Fibroblast of villous mesenchyme (primary cell): ENCODE measurements around the gene STPG1. TPM values are rescaled to one million over a fixed set of nuclear protein-coding genes. Genes with fewer than 3 reads are reported as not detected.

ENCODE experiments used
- DNase-seq: peaks from one replicate; pipeline ENCODE4 v3.0.0-alpha.2; 2010; ENCODE audit warnings: low read depth
- H3K4me3 ChIP-seq: 2 replicates; pipeline ENCODE4 v1.5.1; 2011; ENCODE audit warnings: low read depth, mild to moderate bottlenecking, low read length
- CTCF ChIP-seq: IDR thresholded peaks from 2 replicates; pipeline ENCODE4 v1.5.1; 2012; ENCODE audit warnings: low read depth, mild to moderate bottlenecking, low read length; ENCODE audit not compliant: insufficient read depth
- total RNA-seq: library from RNA; depleted of rRNA; stranded (reverse); fragments of >200 nt; gene quantifications from 2 replicates; pipeline ENCODE4 v1.2.3, GENCODE V29; 2012

The STPG1 gene
- total RNA-seq, 1 donor, result 9.9 TPM

GRCh38 chr1:24427545-24427862, 13.9 kb upstream of the STPG1 start:
- no peak for DNase-seq
- no peak for TF ChIP-seq CTCF
- no peak overlapping the region for H3K4me3 ChIP-seq

- DNase-seq, result no peak
- no peak overlapping the region for H3K4me3 ChIP-seq
- TF ChIP-seq CTCF, result no peak
Observed at GRCh38 chr1:24426744-24427544, 13.4 kb upstream of the STPG1 start.

- DNase-seq, result no peak
- TF ChIP-seq CTCF, result no peak
- H3K4me3 ChIP-seq, result no peak overlapping the region
Observed at GRCh38 chr1:24425922-24426321, 12.3 kb upstream of the STPG1 start.

- no peak for TF ChIP-seq CTCF
- no peak overlapping the region for H3K4me3 ChIP-seq
- no peak for DNase-seq
Observed at GRCh38 chr1:24425441-24425840, 11.9 kb upstream of the STPG1 start.

- H3K4me3 ChIP-seq, result no peak overlapping the region
- no peak for TF ChIP-seq CTCF
- DNase-seq, result no peak
Observed at GRCh38 chr1:24424990-24425389, 11.4 kb upstream of the STPG1 start.

- DNase-seq, result no peak
- H3K4me3 ChIP-seq, result no peak overlapping the region
- no peak for TF ChIP-seq CTCF
Observed at GRCh38 chr1:24424207-24424606, 10.6 kb upstream of the STPG1 start.

- peak; percentile 5 for TF ChIP-seq CTCF
- DNase-seq, result no peak
- no peak overlapping the region for H3K4me3 ChIP-seq
Observed at GRCh38 chr1:24421502-24421901, 7.9 kb upstream of the STPG1 start.
